ENCODE data around the gene TBCB. TPM values are rescaled to one million over a fixed set of nuclear protein-coding genes. Genes with fewer than 3 reads are reported as not detected.

Gene TBCB
- total and polyA plus RNA-seq, 9 of the 15 experiments (the other 6 are each of a cell fraction or from before 2014, with no cell fraction given), result 3.5 to 115 (median 58.9) TPM

DNA sequence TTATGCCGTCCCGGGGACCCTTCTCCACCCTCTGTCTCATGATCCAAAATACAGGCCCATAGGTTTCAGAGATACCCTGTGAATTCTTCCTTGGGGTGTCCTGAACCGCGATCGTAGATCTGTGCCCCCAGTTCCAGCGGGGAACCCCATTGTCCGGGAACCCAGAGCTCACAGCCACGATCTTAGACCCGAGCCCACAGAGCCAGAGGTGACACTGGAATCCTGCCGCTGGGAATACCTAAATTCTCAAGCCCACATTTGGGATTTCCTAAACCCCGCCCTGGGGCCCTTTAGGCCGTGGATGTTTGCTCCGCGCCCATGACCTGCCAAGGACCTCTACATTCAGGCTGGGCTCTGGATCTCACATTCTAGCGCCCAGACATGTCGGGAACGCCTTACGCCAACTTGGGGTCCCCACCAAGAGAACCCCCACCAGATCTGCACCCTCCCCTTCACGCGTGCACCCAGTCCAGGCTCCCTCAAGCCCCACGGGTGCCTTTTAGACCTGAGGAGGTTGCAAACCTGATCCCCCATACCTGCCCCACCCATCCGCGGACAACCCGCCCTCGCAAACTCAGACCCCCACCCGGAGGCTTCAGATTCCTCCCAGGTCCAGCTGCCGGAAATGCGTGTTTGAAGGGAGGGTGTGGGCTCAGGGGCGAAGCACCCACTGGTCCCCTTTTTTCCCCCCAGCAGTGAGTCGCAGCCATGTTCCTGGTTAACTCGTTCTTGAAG lies 25.2 kb downstream of the TBCB start (continued):
- no peak for TF ChIP-seq PPARD (CRISPR knock-in tag; IDR thresholded peaks at IDR 0.05)
- no peak for TF ChIP-seq CUX1 (CRISPR knock-in tag; IDR thresholded peaks at IDR 0.05)
- TF ChIP-seq HMG20B (CRISPR knock-in tag; IDR thresholded peaks at IDR 0.05), result 0 out of 2 replicates have a peak, but pooled peaks have one; percentile 29
- TF ChIP-seq CEBPB (tag; IDR thresholded peaks at IDR 0.05), result no peak
- no peak for TF ChIP-seq CC2D1A (IDR thresholded peaks at IDR 0.05)
- TF ChIP-seq PRMT5 (CRISPR knock-in tag; IDR thresholded peaks at IDR 0.05), result no peak
- TF ChIP-seq, protein P1, sequence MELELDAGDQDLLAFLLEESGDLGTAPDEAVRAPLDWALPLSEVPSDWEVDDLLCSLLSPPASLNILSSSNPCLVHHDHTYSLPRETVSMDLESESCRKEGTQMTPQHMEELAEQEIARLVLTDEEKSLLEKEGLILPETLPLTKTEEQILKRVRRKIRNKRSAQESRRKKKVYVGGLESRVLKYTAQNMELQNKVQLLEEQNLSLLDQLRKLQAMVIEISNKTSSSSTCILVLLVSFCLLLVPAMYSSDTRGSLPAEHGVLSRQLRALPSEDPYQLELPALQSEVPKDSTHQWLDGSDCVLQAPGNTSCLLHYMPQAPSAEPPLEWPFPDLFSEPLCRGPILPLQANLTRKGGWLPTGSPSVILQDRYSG (tag; conservative IDR thresholded peaks at IDR 0.05; ENCODE audit: low read depth), result no peak
- TF ChIP-seq ZNF121 (CRISPR knock-in tag; conservative IDR thresholded peaks at IDR 0.05), result no peak
- TF ChIP-seq STAG1 (CRISPR knock-in tag; IDR thresholded peaks at IDR 0.05; ENCODE audit: borderline replicate concordance), result no peak
- peak; percentile 59 for TF ChIP-seq GABPA (tag; conservative IDR thresholded peaks at IDR 0.05; ENCODE audit: low read depth)
- TF ChIP-seq UBTF (IDR thresholded peaks at IDR 0.05; ENCODE audit: borderline replicate concordance in 1 of 2, low read depth in 2 of 2, low read length in 2 of 2), result peak; percentile 4 to 14; a peak in 1 of 4 replicates
- no peak for TF ChIP-seq RFX1 (IDR thresholded peaks at IDR 0.05)
- TF ChIP-seq MXI1 (IDR thresholded peaks at IDR 0.05; ENCODE audit: low read depth, low read length), result 0 out of 2 replicates have a peak, but pooled peaks have one; percentile 12
- no peak for TF ChIP-seq RNF219 (CRISPR knock-in tag; IDR thresholded peaks at IDR 0.05)
- TF ChIP-seq, protein P2, sequence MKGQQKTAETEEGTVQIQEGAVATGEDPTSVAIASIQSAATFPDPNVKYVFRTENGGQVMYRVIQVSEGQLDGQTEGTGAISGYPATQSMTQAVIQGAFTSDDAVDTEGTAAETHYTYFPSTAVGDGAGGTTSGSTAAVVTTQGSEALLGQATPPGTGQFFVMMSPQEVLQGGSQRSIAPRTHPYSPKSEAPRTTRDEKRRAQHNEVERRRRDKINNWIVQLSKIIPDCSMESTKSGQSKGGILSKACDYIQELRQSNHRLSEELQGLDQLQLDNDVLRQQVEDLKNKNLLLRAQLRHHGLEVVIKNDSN (CRISPR knock-in tag; IDR thresholded peaks at IDR 0.05), result 0 out of 2 replicates have a peak, but pooled peaks have one; percentile 14

All from K562 (cell line).